ENCODE results near the gene SLC6A5. TPM values are rescaled to one million over a fixed set of nuclear protein-coding genes. Genes with fewer than 3 reads are reported as not detected.

SLC6A5 gene
- total RNA-seq, 1 experiment from 2014 or later: not detected

DNA sequence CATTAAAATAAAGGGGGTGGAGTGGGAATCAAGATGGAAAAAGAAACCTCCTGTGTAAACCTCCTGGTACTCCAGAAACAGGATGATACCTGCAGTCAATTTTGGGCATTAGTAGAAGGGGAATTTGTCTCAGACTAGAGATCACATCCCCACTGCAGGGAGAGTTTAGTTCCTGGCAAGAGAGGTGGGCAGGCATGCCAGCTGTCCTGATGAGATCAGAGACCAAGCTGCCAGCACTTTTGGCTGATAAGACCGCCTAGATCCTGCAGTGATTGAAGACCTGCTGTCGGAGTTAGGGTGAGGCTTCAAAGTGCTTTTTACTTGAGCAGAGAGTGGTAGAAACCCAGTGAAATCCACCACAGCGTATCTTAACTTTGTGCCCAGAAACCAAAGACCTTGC, 40.3 kb downstream of the SLC6A5 start:
- CTCF ChIA-PET: no interaction called here
- Histone ChIP-seq H3K36me3 (ENCODE audit: control insufficient read depth, insufficient read depth, low read length) (no peaks in the 10 kb centered on the region), H3K4me1 (ENCODE audit: control insufficient read depth, insufficient read depth, low read length) (no peaks in the 10 kb centered on the region), H3K27ac (ENCODE audit: low read length) (no peak overlapping the region), H3K9me3 (ENCODE audit: control insufficient read depth, insufficient read depth, low read depth, low read length) (no peaks in the 10 kb centered on the region), H3K4me3 (ENCODE audit: low read depth in 2 of 2, low read length in 2 of 2) (no peak overlapping the region), H3K27me3 (ENCODE audit: control insufficient read depth, insufficient read depth, low read length) (peaks cover 3% of the 10 kb centered on the region)
- in situ Hi-C loops (cut with HindIII; ENCODE audit: low pct_unique_long_range_greater_than_20kb, low sequenced_read_pairs) (no loop called here), intact Hi-C loops (cut with micrococcal nuclease; ENCODE audit: unreplicated experiment) (no loop called here)
- POLR2A ChIA-PET: no interaction called here
- TF ChIP-seq SIN3A (IDR thresholded peaks at IDR 0.05; ENCODE audit: borderline replicate concordance, insufficient read depth, low read depth, low read length) (no peak), TCF7L2 (IDR thresholded peaks at IDR 0.05; ENCODE audit: low read depth, low read length) (no peak), POLR2AphosphoS5 (IDR thresholded peaks at IDR 0.05; ENCODE audit: low read depth, low read length) (no peak), CTCF (IDR thresholded peaks at IDR 0.05) (no peak)
- TF ChIP-seq, protein P1, sequence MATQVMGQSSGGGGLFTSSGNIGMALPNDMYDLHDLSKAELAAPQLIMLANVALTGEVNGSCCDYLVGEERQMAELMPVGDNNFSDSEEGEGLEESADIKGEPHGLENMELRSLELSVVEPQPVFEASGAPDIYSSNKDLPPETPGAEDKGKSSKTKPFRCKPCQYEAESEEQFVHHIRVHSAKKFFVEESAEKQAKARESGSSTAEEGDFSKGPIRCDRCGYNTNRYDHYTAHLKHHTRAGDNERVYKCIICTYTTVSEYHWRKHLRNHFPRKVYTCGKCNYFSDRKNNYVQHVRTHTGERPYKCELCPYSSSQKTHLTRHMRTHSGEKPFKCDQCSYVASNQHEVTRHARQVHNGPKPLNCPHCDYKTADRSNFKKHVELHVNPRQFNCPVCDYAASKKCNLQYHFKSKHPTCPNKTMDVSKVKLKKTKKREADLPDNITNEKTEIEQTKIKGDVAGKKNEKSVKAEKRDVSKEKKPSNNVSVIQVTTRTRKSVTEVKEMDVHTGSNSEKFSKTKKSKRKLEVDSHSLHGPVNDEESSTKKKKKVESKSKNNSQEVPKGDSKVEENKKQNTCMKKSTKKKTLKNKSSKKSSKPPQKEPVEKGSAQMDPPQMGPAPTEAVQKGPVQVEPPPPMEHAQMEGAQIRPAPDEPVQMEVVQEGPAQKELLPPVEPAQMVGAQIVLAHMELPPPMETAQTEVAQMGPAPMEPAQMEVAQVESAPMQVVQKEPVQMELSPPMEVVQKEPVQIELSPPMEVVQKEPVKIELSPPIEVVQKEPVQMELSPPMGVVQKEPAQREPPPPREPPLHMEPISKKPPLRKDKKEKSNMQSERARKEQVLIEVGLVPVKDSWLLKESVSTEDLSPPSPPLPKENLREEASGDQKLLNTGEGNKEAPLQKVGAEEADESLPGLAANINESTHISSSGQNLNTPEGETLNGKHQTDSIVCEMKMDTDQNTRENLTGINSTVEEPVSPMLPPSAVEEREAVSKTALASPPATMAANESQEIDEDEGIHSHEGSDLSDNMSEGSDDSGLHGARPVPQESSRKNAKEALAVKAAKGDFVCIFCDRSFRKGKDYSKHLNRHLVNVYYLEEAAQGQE (IDR thresholded peaks at IDR 0.05; ENCODE audit: insufficient read depth in 1 of 2, low read depth in 2 of 2, low read length in 1 of 2): no peak
- no TSS peak for BruUV-seq (replicated peaks)
- DNase-seq (ENCODE audit: low read depth, low spot score): no peak
- ATAC-seq: no peak

GRCh38 chr11:20640401-20640800, 41.0 kb downstream of the SLC6A5 start:
- H3K36me3 ChIP-seq (ENCODE audit: control insufficient read depth, insufficient read depth, low read length): no peaks in the 10 kb centered on the region
- H3K4me1 ChIP-seq (ENCODE audit: control insufficient read depth, insufficient read depth, low read length): no peaks in the 10 kb centered on the region
- no peak overlapping the region for H3K4me3 ChIP-seq (ENCODE audit: low read depth in 2 of 2, low read length in 2 of 2)
- ATAC-seq: no peak
- DNase-seq (ENCODE audit: low read depth, low spot score): no peak
- H3K9me3 ChIP-seq (ENCODE audit: control insufficient read depth, insufficient read depth, low read depth, low read length): no peaks in the 10 kb centered on the region
- in situ Hi-C loops (cut with HindIII; ENCODE audit: low pct_unique_long_range_greater_than_20kb, low sequenced_read_pairs) (no loop called here), intact Hi-C loops (cut with micrococcal nuclease; ENCODE audit: unreplicated experiment) (no loop called here)
- no peak for TF ChIP-seq TCF7L2 (IDR thresholded peaks at IDR 0.05; ENCODE audit: low read depth, low read length)
- POLR2A ChIA-PET: no interaction called here
- CTCF ChIA-PET: no interaction called here
- H3K27me3 ChIP-seq (ENCODE audit: control insufficient read depth, insufficient read depth, low read length): peaks cover 3% of the 10 kb centered on the region
- no TSS peak for BruUV-seq (replicated peaks)
- no peak overlapping the region for H3K27ac ChIP-seq (ENCODE audit: low read length)

DNA sequence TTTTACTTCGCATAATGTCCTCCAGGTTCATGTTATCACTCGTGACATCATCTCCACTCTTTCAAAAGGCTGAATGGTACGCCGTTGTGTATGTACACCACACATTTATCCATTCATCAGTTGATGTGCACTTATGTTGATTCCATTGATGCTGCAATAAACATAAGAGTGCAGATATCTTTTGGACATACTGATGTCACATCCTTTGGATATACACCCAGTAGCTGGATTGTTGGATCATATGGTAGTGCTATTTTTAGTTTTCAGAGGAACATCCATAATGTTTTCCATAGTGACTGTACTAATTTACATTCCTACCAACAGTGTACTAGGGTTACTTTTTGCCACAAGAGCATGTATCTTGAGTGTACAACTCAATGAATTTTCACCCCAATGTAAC, 45.0 kb downstream of the SLC6A5 start:
- Histone ChIP-seq H3K27ac (ENCODE audit: low read length) (no peak overlapping the region), H3K36me3 (ENCODE audit: control insufficient read depth, insufficient read depth, low read length) (no peaks in the 10 kb centered on the region), H3K4me3 (ENCODE audit: low read depth in 2 of 2, low read length in 2 of 2) (no peak overlapping the region), H3K4me1 (ENCODE audit: control insufficient read depth, insufficient read depth, low read length) (no peaks in the 10 kb centered on the region; the same call in 1 of the 2 replicates), H3K27me3 (ENCODE audit: control insufficient read depth, insufficient read depth, low read length) (peaks cover 3% of the 10 kb centered on the region), H3K9me3 (ENCODE audit: control insufficient read depth, insufficient read depth, low read depth, low read length) (no peaks in the 10 kb centered on the region)
- TF ChIP-seq POLR2AphosphoS5 (IDR thresholded peaks at IDR 0.05; ENCODE audit: low read depth, low read length) (no peak), CTCF (IDR thresholded peaks at IDR 0.05) (no peak), TCF7L2 (IDR thresholded peaks at IDR 0.05; ENCODE audit: low read depth, low read length) (no peak)
- intact Hi-C loops (cut with micrococcal nuclease; ENCODE audit: unreplicated experiment): no loop called here
- POLR2A ChIA-PET: no interaction called here
- no TSS peak for BruUV-seq (replicated peaks)
- no peak for ATAC-seq
- in situ Hi-C loops (cut with HindIII; ENCODE audit: low pct_unique_long_range_greater_than_20kb, low sequenced_read_pairs): no loop called here
- CTCF ChIA-PET: no interaction called here
- DNase-seq (ENCODE audit: low read depth, low spot score): no peak

All from Panc1 (cell line).